Measurements from ENCODE around the gene PIGC. TPM values are rescaled to one million over a fixed set of nuclear protein-coding genes. Genes with fewer than 3 reads are reported as not detected.

PIGC gene
- total RNA-seq, 1 experiment from 2014 or later: 17.5 TPM

DNA sequence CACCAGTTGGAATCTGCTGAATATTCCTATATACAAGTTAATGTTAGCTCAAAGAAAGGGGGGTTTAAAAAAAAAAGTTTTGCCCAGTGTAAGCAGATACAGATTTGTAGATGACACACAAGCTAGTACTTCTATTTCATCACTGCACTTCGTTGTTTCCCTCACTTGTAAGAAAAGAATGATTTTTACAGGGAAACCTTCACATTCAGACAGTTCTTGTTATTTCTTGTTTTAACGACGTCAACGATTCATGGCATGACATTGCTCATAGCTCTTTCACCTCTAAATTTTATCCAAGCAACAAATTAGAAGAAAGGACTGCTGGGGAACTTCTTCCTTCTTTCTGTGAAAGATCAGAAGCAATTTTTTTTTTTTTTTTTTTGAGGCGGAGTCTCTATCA is 49.1 kb downstream of the PIGC start:
- no peaks in the 10 kb centered on the region for H3K79me1 ChIP-seq (ENCODE audit: insufficient read depth, low read depth, low read length, poor library complexity, severe bottlenecking)
- H3K27me3 ChIP-seq (ENCODE audit: insufficient read depth, low read length): no peaks in the 10 kb centered on the region
- Mint-ChIP-seq H3K9me3 (no peaks in the 10 kb centered on the region), H3K27ac (peak overlapping the region in 1 of 3 experiments; percentile 46; a peak in 1 of 7 replicates), H3K27me3 (ENCODE audit: low read depth) (no peaks in the 10 kb centered on the region), H3K4me3 (no peak overlapping the region), H3K4me1 (peaks cover 42 to 48% of the 10 kb centered on the region in 2 experiments), H3K36me3 (ENCODE audit: insufficient read depth in 1 of 3, low read depth in 3 of 3) (no peaks in the 10 kb centered on the region)
- H2AK5ac ChIP-seq (ENCODE audit: insufficient read length, low read length): no peak overlapping the region
- H3K79me2 ChIP-seq (ENCODE audit: insufficient read depth, low read length): no peaks in the 10 kb centered on the region
- no peak overlapping the region for H2BK5ac ChIP-seq (ENCODE audit: insufficient read length, low read length)
- peaks cover 4% of the 10 kb centered on the region; the same call in 1 of the 2 replicates for H3K4me1 ChIP-seq (ENCODE audit: insufficient read depth, low read length)
- no peak overlapping the region for H2AFZ ChIP-seq (ENCODE audit: low read length)
- H2BK120ac ChIP-seq (ENCODE audit: low read depth, low read length, poor library complexity, severe bottlenecking): no peak overlapping the region
- H3K4ac ChIP-seq (ENCODE audit: low read depth, low read length): no peak overlapping the region
- no peak overlapping the region for H4K8ac ChIP-seq (replicated peaks; ENCODE audit: insufficient read length, low read depth, low read length)
- H3T11ph ChIP-seq (ENCODE audit: low read length): no peak overlapping the region
- no peak overlapping the region for H3K14ac ChIP-seq (ENCODE audit: insufficient read depth, low read length)
- WGBS (ENCODE audit: extremely low coverage, insufficient read length, low lambda C conversion rate): no CpG with 5 or more reads among the region's 5 CpGs
- TF ChIP-seq, protein P1, sequence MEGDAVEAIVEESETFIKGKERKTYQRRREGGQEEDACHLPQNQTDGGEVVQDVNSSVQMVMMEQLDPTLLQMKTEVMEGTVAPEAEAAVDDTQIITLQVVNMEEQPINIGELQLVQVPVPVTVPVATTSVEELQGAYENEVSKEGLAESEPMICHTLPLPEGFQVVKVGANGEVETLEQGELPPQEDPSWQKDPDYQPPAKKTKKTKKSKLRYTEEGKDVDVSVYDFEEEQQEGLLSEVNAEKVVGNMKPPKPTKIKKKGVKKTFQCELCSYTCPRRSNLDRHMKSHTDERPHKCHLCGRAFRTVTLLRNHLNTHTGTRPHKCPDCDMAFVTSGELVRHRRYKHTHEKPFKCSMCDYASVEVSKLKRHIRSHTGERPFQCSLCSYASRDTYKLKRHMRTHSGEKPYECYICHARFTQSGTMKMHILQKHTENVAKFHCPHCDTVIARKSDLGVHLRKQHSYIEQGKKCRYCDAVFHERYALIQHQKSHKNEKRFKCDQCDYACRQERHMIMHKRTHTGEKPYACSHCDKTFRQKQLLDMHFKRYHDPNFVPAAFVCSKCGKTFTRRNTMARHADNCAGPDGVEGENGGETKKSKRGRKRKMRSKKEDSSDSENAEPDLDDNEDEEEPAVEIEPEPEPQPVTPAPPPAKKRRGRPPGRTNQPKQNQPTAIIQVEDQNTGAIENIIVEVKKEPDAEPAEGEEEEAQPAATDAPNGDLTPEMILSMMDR (conservative IDR thresholded peaks at IDR 0.05): no peak
- no peak overlapping the region for H2BK15ac ChIP-seq (ENCODE audit: low read depth, low read length)
- no peaks in the 10 kb centered on the region for H3K23me2 ChIP-seq (ENCODE audit: insufficient read length, low read depth, low read length, poor library complexity, severe bottlenecking)
- no peak overlapping the region for H3K18ac ChIP-seq (ENCODE audit: insufficient read length, low read depth, low read length)
- no peaks in the 10 kb centered on the region for H4K20me1 ChIP-seq (ENCODE audit: control insufficient read depth, insufficient read depth, insufficient read length)
- no peak overlapping the region for H2BK20ac ChIP-seq (ENCODE audit: low read depth, low read length, poor library complexity, severe bottlenecking)
- no peak overlapping the region for H2BK12ac ChIP-seq (ENCODE audit: insufficient read length, low read depth, low read length)
- no peak overlapping the region for H3K56ac ChIP-seq (ENCODE audit: insufficient read length, low read depth, low read length)
- H3K27ac ChIP-seq (ENCODE audit: insufficient read length, low read depth, low read length): no peak overlapping the region
- H3K23ac ChIP-seq (ENCODE audit: insufficient read length, low read depth, low read length): no peak overlapping the region
- no peak overlapping the region for H4K91ac ChIP-seq (ENCODE audit: insufficient read length, low read depth, low read length)
- no peak overlapping the region for H3K4me2 ChIP-seq (ENCODE audit: insufficient read depth, insufficient read length, low read length)
- H4K5ac ChIP-seq (ENCODE audit: insufficient read length, low read depth, low read length): no peak overlapping the region
- H3K9ac ChIP-seq (ENCODE audit: extremely low read depth, insufficient read length, low read length): no peak overlapping the region
- H3K9me3 ChIP-seq (ENCODE audit: control insufficient read depth, low read depth, low read length): no peaks in the 10 kb centered on the region
- DNase-seq: no peak

Measured in H9 (cell line).